SK-N-MC (cell line): Measurements from ENCODE around the gene RNASE2.
A peak's percentile ranks its signal among the peaks of the same experiment; 100 is the strongest.
"Not testable (repeated sequence)": the region's sequence is repeated elsewhere in the genome, so short reads cannot be mapped to it uniquely, and the experiment has no call there.

ENCODE experiments used
- DNase-seq: peaks from one replicate; pipeline ENCODE4 v3.0.0-alpha.2; 2011; ENCODE audit warnings: low read depth, low spot score
- H3K27ac ChIP-seq: fragments of 200-600 bp; sonication (generic); 2 replicates; pipeline ENCODE4 v1.5.1; 2016; ENCODE audit warnings: mixed run types
- H3K36me3 ChIP-seq: fragments of 200-600 bp; sonication (generic); 2 replicates; pipeline ENCODE4 v1.6.1; 2017; ENCODE audit warnings: antibody characterized with exemption, low read length, mixed read lengths; ENCODE audit not compliant: insufficient read depth
- H3K4me3 ChIP-seq: fragments of 200-600 bp; sonication (generic); 2 replicates; pipeline ENCODE4 v1.5.1; 2016
- H3K9ac ChIP-seq: fragments of 200-600 bp; sonication (generic); 2 replicates; pipeline ENCODE4 v1.8.0; 2017; ENCODE audit warnings: mixed run types, mixed read lengths; ENCODE audit not compliant: insufficient read length
- H3K9me3 ChIP-seq: fragments of 200-600 bp; sonication (generic); 2 replicates; pipeline ENCODE4 v1.6.1; 2017; ENCODE audit warnings: low read depth, mild to moderate bottlenecking, antibody characterized with exemption, low read length, moderate library complexity, mixed read lengths
- EZH2 ChIP-seq: fragments of 200-600 bp; sonication (generic); IDR thresholded peaks from one replicate; pipeline ENCODE4 v1.6.1; 2017; ENCODE audit warnings: antibody characterized with exemption
- FOXP2 ChIP-seq: optimal IDR thresholded peaks from 2 replicates; pipeline ENCODE3; 2011; ENCODE audit warnings: mild to moderate bottlenecking, moderate library complexity; ENCODE audit not compliant: insufficient read depth; ENCODE audit errors: extremely low read length, control extremely low read depth
- POLR2AphosphoS5 ChIP-seq: IDR thresholded peaks from 2 replicates; pipeline ENCODE4 v1.6.1; 2012; ENCODE audit warnings: mild to moderate bottlenecking, low read depth, low read length, borderline replicate concordance

The RNASE2 gene

DNA sequence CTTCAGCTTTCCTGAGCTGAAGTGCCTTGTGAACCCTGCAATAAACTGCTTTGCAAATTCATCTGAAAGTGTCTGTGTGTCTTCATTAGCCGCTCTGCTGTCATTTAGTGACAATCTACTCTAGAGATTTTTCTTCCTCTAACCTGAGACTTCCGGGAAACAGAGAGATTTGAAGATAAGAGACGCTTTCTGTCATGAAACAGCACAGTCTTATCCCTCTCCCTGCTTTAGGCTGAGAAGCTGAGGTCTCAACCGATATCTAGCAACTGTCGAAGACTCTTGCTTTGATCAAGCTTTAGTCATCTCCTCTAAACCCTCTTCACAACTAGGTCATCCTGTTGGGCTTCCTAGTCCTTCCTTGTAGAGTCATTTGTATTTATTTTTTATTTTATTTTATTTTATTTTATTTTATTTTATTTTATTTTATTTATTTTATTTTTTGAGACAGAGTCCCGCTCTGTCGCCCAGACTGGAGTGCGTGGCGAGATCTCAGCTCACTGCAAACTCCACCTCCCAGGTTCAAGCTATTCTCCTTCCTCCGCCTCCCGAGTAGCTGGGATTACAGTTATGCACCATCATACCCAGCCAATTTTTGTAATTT is 1.2 kb downstream of the RNASE2 start:
- Histone ChIP-seq H3K27ac (no peak overlapping the region), H3K4me3 (no peak overlapping the region), H3K36me3 (no peaks in the 10 kb centered on the region), H3K9me3 (no peaks in the 10 kb centered on the region), H3K9ac (no peak overlapping the region)
- DNase-seq: no peak
- TF ChIP-seq POLR2AphosphoS5 (no peak), FOXP2 (no peak), EZH2 (no peak)

- not testable (repeated sequence) for H3K9ac ChIP-seq, H3K9me3 ChIP-seq, H3K36me3 ChIP-seq, H3K27ac ChIP-seq, DNase-seq, H3K4me3 ChIP-seq
Measured at GRCh38 chr14:20958946-20959345, 3.7 kb downstream of the RNASE2 start.

- H3K9me3 ChIP-seq: no peaks in the 10 kb centered on the region
- no peak overlapping the region for H3K27ac ChIP-seq
- no peak overlapping the region for H3K9ac ChIP-seq
- TF ChIP-seq EZH2 (no peak), POLR2AphosphoS5 (no peak), FOXP2 (no peak)
- DNase-seq: no peak
- H3K36me3 ChIP-seq: no peaks in the 10 kb centered on the region
- no peak overlapping the region for H3K4me3 ChIP-seq
Measured at GRCh38 chr14:20969336-20969735, 14.0 kb downstream of the RNASE2 start.

GRCh38 chr14:20970647-20970982 is 15.3 kb downstream of the RNASE2 start:
- H3K4me3 ChIP-seq: peak overlapping the region; percentile 90
- H3K27ac ChIP-seq: no peak overlapping the region
- peak overlapping the region; percentile 70 for H3K9ac ChIP-seq
- no peak for DNase-seq
- H3K36me3 ChIP-seq: no peaks in the 10 kb centered on the region
- no peaks in the 10 kb centered on the region for H3K9me3 ChIP-seq
- TF ChIP-seq FOXP2 (no peak), POLR2AphosphoS5 (no peak), EZH2 (no peak)

DNA sequence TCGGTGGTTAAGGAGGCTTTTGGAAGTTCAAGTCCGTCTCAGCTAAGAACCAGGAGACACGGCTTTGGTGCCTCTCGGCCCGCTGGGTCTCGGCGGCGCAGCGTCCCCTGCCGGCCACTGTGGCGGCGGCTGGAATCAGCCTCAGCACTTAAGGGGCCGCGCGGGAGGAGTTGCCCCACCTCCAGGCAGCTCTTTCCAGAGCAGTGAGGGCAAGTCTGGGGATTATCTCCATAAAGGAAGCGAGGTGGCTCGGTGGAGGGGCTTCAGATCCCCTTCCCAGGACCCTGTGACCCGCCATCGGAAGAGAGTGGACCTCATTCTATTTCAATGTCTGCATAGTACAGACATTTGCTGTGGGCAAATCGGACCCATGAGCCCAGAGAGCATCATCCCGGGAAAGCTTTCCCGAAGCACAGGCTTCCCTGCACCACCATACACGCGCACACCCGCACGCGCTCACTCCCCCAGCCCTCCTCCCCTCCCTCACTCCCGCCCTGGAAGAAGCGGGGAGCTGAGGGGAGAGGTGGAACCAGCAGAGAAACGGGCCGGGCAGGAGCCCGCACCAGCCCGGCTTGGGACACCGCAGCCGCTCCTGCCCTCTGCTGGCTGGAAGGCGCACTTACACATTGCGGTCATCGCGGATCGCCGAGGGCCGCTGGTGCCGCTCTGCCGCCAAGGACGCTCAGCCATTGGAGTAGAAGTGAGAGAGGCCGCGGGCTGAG is 15.9 kb downstream of the RNASE2 start:
- Histone ChIP-seq H3K9ac (peak overlapping the region; percentile 70), H3K27ac (no peak overlapping the region), H3K36me3 (no peaks in the 10 kb centered on the region), H3K9me3 (no peaks in the 10 kb centered on the region), H3K4me3 (peak overlapping the region; percentile 90)
- TF ChIP-seq POLR2AphosphoS5: no peak
- no peak for TF ChIP-seq EZH2
- peak; percentile 53 for TF ChIP-seq FOXP2
- DNase-seq: no peak

GRCh38 chr14:20971705-20972021 is 16.4 kb downstream of the RNASE2 start:
- Histone ChIP-seq H3K27ac (no peak overlapping the region), H3K9ac (no peak overlapping the region), H3K9me3 (no peaks in the 10 kb centered on the region), H3K36me3 (no peaks in the 10 kb centered on the region), H3K4me3 (peak overlapping the region; percentile 90)
- no peak for TF ChIP-seq EZH2
- peak; percentile 2 for TF ChIP-seq FOXP2
- DNase-seq: no peak

- no peaks in the 10 kb centered on the region for H3K9me3 ChIP-seq
- no peak overlapping the region for H3K9ac ChIP-seq
- no peak overlapping the region for H3K4me3 ChIP-seq
- no peak overlapping the region for H3K27ac ChIP-seq
- no peaks in the 10 kb centered on the region for H3K36me3 ChIP-seq
- no peak for TF ChIP-seq EZH2
- no peak for TF ChIP-seq POLR2AphosphoS5
- TF ChIP-seq FOXP2: no peak
- no peak for DNase-seq
Measured at GRCh38 chr14:20973501-20973900, 18.2 kb downstream of the RNASE2 start.

GRCh38 chr14:20976291-20976690 is 21.0 kb downstream of the RNASE2 start:
- no peak overlapping the region for H3K27ac ChIP-seq
- H3K4me3 ChIP-seq: no peak overlapping the region
- DNase-seq: no peak
- no peak overlapping the region for H3K9ac ChIP-seq
- no peaks in the 10 kb centered on the region for H3K36me3 ChIP-seq
- TF ChIP-seq EZH2 (no peak), POLR2AphosphoS5 (no peak), FOXP2 (no peak)
- no peaks in the 10 kb centered on the region for H3K9me3 ChIP-seq

- no peak for DNase-seq
- H3K4me3 ChIP-seq: no peak overlapping the region
- no peaks in the 10 kb centered on the region for H3K9me3 ChIP-seq
- H3K9ac ChIP-seq: no peak overlapping the region
- H3K36me3 ChIP-seq: no peaks in the 10 kb centered on the region
- TF ChIP-seq FOXP2: no peak
- TF ChIP-seq EZH2: no peak
- no peak for TF ChIP-seq POLR2AphosphoS5
- no peak overlapping the region for H3K27ac ChIP-seq
Measured at GRCh38 chr14:20978687-20979086, 23.4 kb downstream of the RNASE2 start.
